ENCODE measurements around the gene AUP1. TPM values are rescaled to one million over a fixed set of nuclear protein-coding genes. Genes with fewer than 3 reads are reported as not detected.
A peak's percentile ranks its signal among the peaks of the same experiment; 100 is the strongest.

Gene AUP1
- total and polyA plus RNA-seq, 2 donors (not counting 1 experiment from before 2014, with no cell fraction given): 54.0 to 70.4 TPM

GRCh38 chr2:74576863-74577229 is 47.3 kb upstream of the AUP1 start:
- H3K9me3 ChIP-seq (ENCODE audit: control insufficient read depth, insufficient read depth, low read depth, low read length): no peaks in the 10 kb centered on the region
- peak; percentile 66 to 90 for DNase-seq (ENCODE audit: low read depth in 2 of 2)
- no peaks in the 10 kb centered on the region for H3K27me3 ChIP-seq (ENCODE audit: control insufficient read depth, insufficient read depth, low read length)
- H3K9ac ChIP-seq (ENCODE audit: insufficient read depth, low read length): no peak overlapping the region
- peak overlapping the region; percentile 48 for H3K4me2 ChIP-seq (ENCODE audit: extremely low read depth, insufficient read depth, low read length)
- peak overlapping the region; percentile 44 for H3K27ac ChIP-seq (ENCODE audit: insufficient read depth, low read length)
- no peak overlapping the region for H3K4me3 ChIP-seq (replicated peaks in 1 of 4; ENCODE audit: control extremely low read depth in 1 of 4, insufficient read depth in 1 of 4, low read depth in 3 of 4, low read length in 4 of 4)
- peaks cover 10% of the 10 kb centered on the region for H3K4me1 ChIP-seq (ENCODE audit: control insufficient read depth, extremely low read depth, insufficient read depth, low read length)
- H3K79me2 ChIP-seq (ENCODE audit: control insufficient read depth, insufficient read depth, low read length): no peaks in the 10 kb centered on the region
- no peaks in the 10 kb centered on the region for H3K36me3 ChIP-seq (ENCODE audit: control insufficient read depth, insufficient read depth, low read length)
- no peaks in the 10 kb centered on the region for H4K20me1 ChIP-seq (ENCODE audit: control insufficient read depth, extremely low read depth, insufficient read depth, low read length)
- TF ChIP-seq, protein P1, sequence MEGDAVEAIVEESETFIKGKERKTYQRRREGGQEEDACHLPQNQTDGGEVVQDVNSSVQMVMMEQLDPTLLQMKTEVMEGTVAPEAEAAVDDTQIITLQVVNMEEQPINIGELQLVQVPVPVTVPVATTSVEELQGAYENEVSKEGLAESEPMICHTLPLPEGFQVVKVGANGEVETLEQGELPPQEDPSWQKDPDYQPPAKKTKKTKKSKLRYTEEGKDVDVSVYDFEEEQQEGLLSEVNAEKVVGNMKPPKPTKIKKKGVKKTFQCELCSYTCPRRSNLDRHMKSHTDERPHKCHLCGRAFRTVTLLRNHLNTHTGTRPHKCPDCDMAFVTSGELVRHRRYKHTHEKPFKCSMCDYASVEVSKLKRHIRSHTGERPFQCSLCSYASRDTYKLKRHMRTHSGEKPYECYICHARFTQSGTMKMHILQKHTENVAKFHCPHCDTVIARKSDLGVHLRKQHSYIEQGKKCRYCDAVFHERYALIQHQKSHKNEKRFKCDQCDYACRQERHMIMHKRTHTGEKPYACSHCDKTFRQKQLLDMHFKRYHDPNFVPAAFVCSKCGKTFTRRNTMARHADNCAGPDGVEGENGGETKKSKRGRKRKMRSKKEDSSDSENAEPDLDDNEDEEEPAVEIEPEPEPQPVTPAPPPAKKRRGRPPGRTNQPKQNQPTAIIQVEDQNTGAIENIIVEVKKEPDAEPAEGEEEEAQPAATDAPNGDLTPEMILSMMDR (conservative IDR thresholded peaks at IDR 0.05 in 1 of 2, IDR thresholded peaks at IDR 0.05 in 1 of 2; ENCODE audit: low read depth in 1 of 2, low read length in 2 of 2): peak; percentile 6 to 14
- TF ChIP-seq EZH2 (IDR thresholded peaks at IDR 0.05; ENCODE audit: low read length, missing control alignments): no peak
- no peak overlapping the region for H2AFZ ChIP-seq (ENCODE audit: low read length)

DNA sequence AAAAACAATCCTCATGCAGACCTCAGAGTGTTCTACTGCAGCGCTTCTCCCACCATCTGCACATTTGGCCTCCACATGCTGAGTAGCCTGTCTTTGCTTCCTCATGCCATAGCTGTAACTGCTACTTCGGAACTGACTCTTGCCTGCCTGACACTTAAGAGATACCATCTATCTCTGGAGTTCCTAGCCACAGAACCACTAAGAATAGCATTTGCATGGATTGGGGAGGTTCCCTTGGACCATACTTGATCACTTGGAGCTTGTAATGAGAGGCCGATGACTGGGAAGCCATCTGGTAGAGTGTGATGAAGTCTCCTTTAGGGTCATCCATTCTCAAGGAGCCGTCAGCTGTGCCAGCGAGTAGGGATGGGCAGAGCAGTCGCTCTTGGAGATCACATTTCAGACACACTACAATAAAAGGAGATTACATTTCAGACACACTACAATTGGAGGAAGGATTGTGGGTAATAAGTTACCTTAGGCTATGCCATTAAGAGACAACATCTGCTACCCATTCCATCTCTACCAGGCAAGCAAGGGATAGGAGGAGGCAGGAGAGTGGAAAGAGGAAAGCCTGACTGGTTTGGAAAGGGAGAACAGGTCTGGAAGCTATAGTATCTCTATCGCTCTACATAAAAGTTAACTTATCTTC is 46.8 kb upstream of the AUP1 start:
- peak overlapping the region; percentile 48 for H3K4me2 ChIP-seq (ENCODE audit: extremely low read depth, insufficient read depth, low read length)

GRCh38 chr2:74575320-74575719 is 45.8 kb upstream of the AUP1 start:
- H2AFZ ChIP-seq (ENCODE audit: low read length): no peak overlapping the region
- no peak for DNase-seq (ENCODE audit: low read depth in 2 of 2)
- H3K36me3 ChIP-seq (ENCODE audit: control insufficient read depth, insufficient read depth, low read length): no peaks in the 10 kb centered on the region
- H3K27me3 ChIP-seq (ENCODE audit: control insufficient read depth, insufficient read depth, low read length): no peaks in the 10 kb centered on the region
- peaks cover 10% of the 10 kb centered on the region for H3K4me1 ChIP-seq (ENCODE audit: control insufficient read depth, extremely low read depth, insufficient read depth, low read length)
- H3K79me2 ChIP-seq (ENCODE audit: control insufficient read depth, insufficient read depth, low read length): no peaks in the 10 kb centered on the region
- H3K4me2 ChIP-seq (ENCODE audit: extremely low read depth, insufficient read depth, low read length): no peak overlapping the region
- no peak overlapping the region for H3K4me3 ChIP-seq (replicated peaks in 1 of 4; ENCODE audit: control extremely low read depth in 1 of 4, insufficient read depth in 1 of 4, low read depth in 3 of 4, low read length in 4 of 4)
- H3K9me3 ChIP-seq (ENCODE audit: control insufficient read depth, insufficient read depth, low read depth, low read length): no peaks in the 10 kb centered on the region
- H3K27ac ChIP-seq (ENCODE audit: insufficient read depth, low read length): no peak overlapping the region
- H3K9ac ChIP-seq (ENCODE audit: insufficient read depth, low read length): no peak overlapping the region
- H4K20me1 ChIP-seq (ENCODE audit: control insufficient read depth, extremely low read depth, insufficient read depth, low read length): no peaks in the 10 kb centered on the region
- no peak for TF ChIP-seq EZH2 (IDR thresholded peaks at IDR 0.05; ENCODE audit: low read length, missing control alignments)
- TF ChIP-seq, protein P1 (conservative IDR thresholded peaks at IDR 0.05 in 1 of 2, IDR thresholded peaks at IDR 0.05 in 1 of 2; ENCODE audit: low read depth in 1 of 2, low read length in 2 of 2): no peak

More for the DNA sequence above, 46.8 kb upstream of the AUP1 start:
- H3K4me1 ChIP-seq (ENCODE audit: control insufficient read depth, extremely low read depth, insufficient read depth, low read length): peaks cover 10% of the 10 kb centered on the region
- H3K9ac ChIP-seq (ENCODE audit: insufficient read depth, low read length): no peak overlapping the region
- no peaks in the 10 kb centered on the region for H4K20me1 ChIP-seq (ENCODE audit: control insufficient read depth, extremely low read depth, insufficient read depth, low read length)
- TF ChIP-seq, protein P1 (conservative IDR thresholded peaks at IDR 0.05 in 1 of 2, IDR thresholded peaks at IDR 0.05 in 1 of 2; ENCODE audit: low read depth in 1 of 2, low read length in 2 of 2): no peak
- TF ChIP-seq EZH2 (IDR thresholded peaks at IDR 0.05; ENCODE audit: low read length, missing control alignments): no peak
- H3K79me2 ChIP-seq (ENCODE audit: control insufficient read depth, insufficient read depth, low read length): no peaks in the 10 kb centered on the region
- peak overlapping the region; percentile 44 for H3K27ac ChIP-seq (ENCODE audit: insufficient read depth, low read length)
- DNase-seq (ENCODE audit: low read depth in 2 of 2): peak in 1 of 2 donors; percentile 62
- H3K9me3 ChIP-seq (ENCODE audit: control insufficient read depth, insufficient read depth, low read depth, low read length): no peaks in the 10 kb centered on the region
- H3K36me3 ChIP-seq (ENCODE audit: control insufficient read depth, insufficient read depth, low read length): no peaks in the 10 kb centered on the region
- H2AFZ ChIP-seq (ENCODE audit: low read length): no peak overlapping the region
- H3K27me3 ChIP-seq (ENCODE audit: control insufficient read depth, insufficient read depth, low read length): no peaks in the 10 kb centered on the region
- H3K4me3 ChIP-seq (replicated peaks in 1 of 4; ENCODE audit: control extremely low read depth in 1 of 4, insufficient read depth in 1 of 4, low read depth in 3 of 4, low read length in 4 of 4): no peak overlapping the region
